Retinal pigment epithelial cell (primary cell): Measurements from ENCODE around the gene SLC41A3.

Experiments
- DNase-seq: peaks from one replicate; pipeline ENCODE4 v3.0.0-alpha.2; 2010; ENCODE audit warnings: low read depth
- H3K4me3 ChIP-seq: 2 replicates; pipeline ENCODE4 v1.5.1; 2011; ENCODE audit warnings: mild to moderate bottlenecking, low read length, control low read depth, moderate library complexity
- CTCF ChIP-seq: conservative IDR thresholded peaks from 2 replicates; pipeline ENCODE4 v1.5.1; 2011; ENCODE audit warnings: low read depth, low read length, control low read depth, inconsistent platforms

The SLC41A3 gene

GRCh38 chr3:126021702-126022101 is 62.2 kb downstream of the SLC41A3 start:
- no peak overlapping the region for H3K4me3 ChIP-seq
- TF ChIP-seq CTCF: no peak
- no peak for DNase-seq

GRCh38 chr3:126021224-126021623 is 62.7 kb downstream of the SLC41A3 start:
- no peak for TF ChIP-seq CTCF
- H3K4me3 ChIP-seq: no peak overlapping the region
- no peak for DNase-seq

GRCh38 chr3:126019683-126020082 is 64.2 kb downstream of the SLC41A3 start:
- no peak overlapping the region for H3K4me3 ChIP-seq
- TF ChIP-seq CTCF: no peak
- DNase-seq: no peak

GRCh38 chr3:126018995-126019394 is 64.9 kb downstream of the SLC41A3 start:
- no peak for DNase-seq
- no peak for TF ChIP-seq CTCF
- H3K4me3 ChIP-seq: no peak overlapping the region

GRCh38 chr3:126018545-126018944 is 65.4 kb downstream of the SLC41A3 start:
- no peak overlapping the region for H3K4me3 ChIP-seq
- no peak for DNase-seq
- TF ChIP-seq CTCF: no peak

- H3K4me3 ChIP-seq: no peak overlapping the region
- no peak for DNase-seq
- TF ChIP-seq CTCF: no peak
Observed at GRCh38 chr3:126017362-126017761, 66.6 kb downstream of the SLC41A3 start.

GRCh38 chr3:126016616-126017015 is 67.3 kb downstream of the SLC41A3 start:
- DNase-seq: no peak
- no peak overlapping the region for H3K4me3 ChIP-seq
- no peak for TF ChIP-seq CTCF
